K562 (cell line): ENCODE measurements around the gene SLC66A2. TPM values are rescaled to one million over a fixed set of nuclear protein-coding genes. Genes with fewer than 3 reads are reported as not detected.

Experiments
- ATAC-seq: fragments of 200-7000 bp; cut with Tn5 transposase; 3 replicates; pipeline ENCODE4 v1.9.1; 2020; ENCODE audit warnings: moderate library complexity
- BruUV-seq: library from RNA; stranded (reverse); fragments of 400-500 nt; replicated peaks from 2 replicates; lab custom pipeline; 2021; lab: Mats Ljungman, UMichigan
- CTCF ChIA-PET: fragments of 300-600 bp; formaldehyde crosslinking; extraction: SDS; loops from one replicate; lab custom pipeline; 2021; ENCODE audit warnings: low intra/inter-chr PET ratio; lab: Yijun Ruan, JAX
- POLR2A ChIA-PET: fragments of 300-600, 350-650 bp; sonication (Branson Sonifier 250); formaldehyde crosslinking; extraction: SDS; loops from one replicate; lab custom pipeline; 2021; ENCODE audit warnings: antibody characterized with exemption, inconsistent platforms; lab: Yijun Ruan, JAX
- DNase-seq, 4 experiments: peaks; one replicate each; pipeline versions ENCODE4 v3.0.0 to v3.0.0-alpha.2; 2011 to 2018; ENCODE audit warnings: low spot score in 3 of 4, mixed read lengths in 3 of 4; ENCODE audit errors: extremely low read depth in 1 of 4
- FAIRE-seq: peaks from 2 replicates; lab custom pipeline; 2011; peaks lifted over from hg19 to GRCh38; lab: Jason Lieb, UNC
- H2AFZ ChIP-seq: 2 replicates; pipeline ENCODE4 v1.6.0; 2011; ENCODE audit warnings: low read depth, low read length, control low read depth, inconsistent platforms
- H3K27ac ChIP-seq: fragments of 200-600 bp; 3 replicates; pipeline ENCODE4 v1.8.0; 2011; ENCODE audit warnings: low read depth, mild to moderate bottlenecking, control low read depth, inconsistent platforms, low read length, moderate library complexity, mixed read lengths; ENCODE audit errors: extremely low read depth
- H3K27me3 ChIP-seq, 2 experiments: fragments of 300-600 bp in 1 of 2; 2 replicates in 1 of 2; 3 replicates in 1 of 2; pipeline versions ENCODE4 v1.6.0 to v1.8.0; 2011; ENCODE audit warnings: inconsistent platforms in 2 of 2, low read length in 2 of 2, mild to moderate bottlenecking in 1 of 2, mixed read lengths in 1 of 2, moderate library complexity in 1 of 2; ENCODE audit not compliant: control insufficient read depth in 2 of 2, insufficient read depth in 2 of 2
- H3K36me3 ChIP-seq: fragments of 300-600 bp; 3 replicates; pipeline ENCODE4 v1.8.0; 2011; ENCODE audit warnings: mild to moderate bottlenecking, low read length, inconsistent platforms; ENCODE audit not compliant: control insufficient read depth, insufficient read depth
- H3K4me1 ChIP-seq, 2 experiments: fragments of 200-600 bp in 1 of 2; replicated peaks in 1 of 2; 2 replicates in 1 of 2; 3 replicates in 1 of 2; pipeline versions ENCODE4 v1.5.1 to v1.8.0; 2011; ENCODE audit warnings: inconsistent platforms in 2 of 2, low read length in 2 of 2, mild to moderate bottlenecking in 1 of 2, mixed read lengths in 1 of 2, moderate library complexity in 1 of 2; ENCODE audit not compliant: control insufficient read depth in 2 of 2, insufficient read depth in 2 of 2
- H3K4me2 ChIP-seq: 2 replicates; pipeline ENCODE4 v1.6.1; 2011; ENCODE audit warnings: low read length, control low read depth, inconsistent platforms, mixed read lengths; ENCODE audit not compliant: insufficient read depth
- H3K4me3 ChIP-seq: fragments of 200-600 bp; sonication (generic), shearing (Covaris generic); 2 replicates; pipeline ENCODE4 v1.5.1; 2016; ENCODE audit warnings: control low read depth, inconsistent platforms
- H3K79me2 ChIP-seq: fragments of 200-600 bp; 3 replicates; pipeline ENCODE4 v1.8.0; 2011; ENCODE audit warnings: low read length, inconsistent platforms; ENCODE audit not compliant: control insufficient read depth, insufficient read depth
- H3K9ac ChIP-seq, 2 experiments: 2 replicates each; pipeline versions ENCODE4 v1.6.0 to v1.6.1; 2011; ENCODE audit warnings: low read depth in 2 of 2, low read length in 2 of 2, control low read depth in 1 of 2, inconsistent platforms in 1 of 2, mild to moderate bottlenecking in 1 of 2, mixed read lengths in 1 of 2; ENCODE audit not compliant: insufficient read depth in 1 of 2
- H3K9me1 ChIP-seq: one replicate; pipeline ENCODE4 v1.6.0; 2011; ENCODE audit warnings: inconsistent platforms, mild to moderate bottlenecking, low read length, moderate library complexity; ENCODE audit not compliant: control insufficient read depth, insufficient read depth
- H3K9me3 ChIP-seq: replicated peaks from 2 replicates; pipeline ENCODE4 v1.5.1; 2011; ENCODE audit warnings: low read depth, low read length, inconsistent platforms; ENCODE audit not compliant: control insufficient read depth, insufficient read depth
- H4K20me1 ChIP-seq: replicated peaks from 2 replicates; pipeline ENCODE4 v1.6.1; 2011; ENCODE audit warnings: low read length, inconsistent platforms, mixed read lengths; ENCODE audit not compliant: control insufficient read depth, insufficient read depth
- BACH1 ChIP-seq: fragments of 200-800 bp; sonication (Bioruptor generic); IDR thresholded peaks from 2 replicates; pipeline ENCODE4 v1.6.1; 2016; ENCODE audit warnings: missing genetic modification characterization, missing compliant biosample characterization
- BMI1 ChIP-seq: fragments of 150-350 bp; IDR thresholded peaks from 2 replicates; pipeline ENCODE4 v1.6.1; 2014; ENCODE audit warnings: low read length
- FOXJ3 ChIP-seq: sonication (generic); formaldehyde crosslinking; IDR thresholded peaks from 2 replicates; pipeline ENCODE4 v1.4.0; 2020; ENCODE audit warnings: mild to moderate bottlenecking, missing genetic modification reagents
- HNRNPUL1 ChIP-seq: fragments of 200-400 bp; formaldehyde crosslinking; IDR thresholded peaks from 2 replicates; pipeline ENCODE4 v1.6.1; 2017; ENCODE audit warnings: low read length
- HSF4 ChIP-seq: fragments of 250-450 bp; sonication (Bioruptor Pico); IDR thresholded peaks from 2 replicates; pipeline ENCODE4 v2.1.2; 2022; ENCODE audit warnings: mild to moderate bottlenecking, moderate library complexity, borderline replicate concordance
- MBD1 ChIP-seq: fragments of 250-450 bp; sonication (Bioruptor Pico); IDR thresholded peaks from 2 replicates; pipeline ENCODE4 v1.8.0; 2022; ENCODE audit warnings: inconsistent platforms
- PBX2 ChIP-seq, 2 experiments: IDR thresholded peaks in 1 of 2; conservative IDR thresholded peaks in 1 of 2; 2 replicates each; pipeline ENCODE4 v1.6.1; 2016; ENCODE audit warnings: low read depth in 2 of 2, mild to moderate bottlenecking in 1 of 2, missing compliant biosample characterization in 1 of 2, missing genetic modification characterization in 1 of 2, moderate library complexity in 1 of 2
- PHB2 ChIP-seq: fragments of 450-650 bp; IDR thresholded peaks from 2 replicates; pipeline ENCODE4 v1.6.1; 2017; ENCODE audit warnings: low read depth
- PHF20 ChIP-seq: fragments of 450-650 bp; IDR thresholded peaks from 2 replicates; pipeline ENCODE4 v1.6.1; 2018; ENCODE audit not compliant: partially characterized antibody
- POLR2B ChIP-seq: fragments of 450-650 bp; IDR thresholded peaks from 2 replicates; pipeline ENCODE4 v1.6.1; 2018; ENCODE audit warnings: low read depth; ENCODE audit not compliant: partially characterized antibody
- POLR2H ChIP-seq: IDR thresholded peaks from 2 replicates; pipeline ENCODE4 v1.6.1; 2016; ENCODE audit warnings: missing genetic modification characterization, low read depth, mild to moderate bottlenecking, control low read depth, missing compliant biosample characterization, moderate library complexity
- WGBS: fragments of 100-300 bp; shearing (Covaris generic); methylation state at CpG from one replicate; pipeline ENCODE4 v1.1.6; 2016; ENCODE audit warnings: low coverage, mixed read lengths; ENCODE audit not compliant: insufficient coverage; ENCODE audit errors: missing lambda C conversion rate; 5-methylcytosine and 5-hydroxymethylcytosine counted together
- in situ Hi-C: fragments of 300-500 bp; cut with MboI; formaldehyde crosslinking; loops from 4 replicates; pipeline ENCODE4 v1.15.0; 2018; ENCODE audit warnings: inconsistent platforms, mixed read lengths
- intact Hi-C: fragments of 100-400 bp; cut with micrococcal nuclease; formaldehyde crosslinking; loops from 2 replicates; pipeline ENCODE4 v1.14.2; 2022
- polyA plus RNA-seq, 8 experiments: library from polyadenylated mRNA; depleted of rRNA in 4 of 8; stranded (reverse) in 5 of 8; unstranded in 3 of 8; fragments of >200 nt; fragmentation: Nextera tagmentation in 2 of 8; fragmentation: Illumina TruSeq in 1 of 8; extraction: Ambion mirVana in 2 of 8; extraction: Trizol in 1 of 8; gene quantifications; 2 replicates each; pipeline versions ENCODE4 v1.2.1 to v1.2.3, GENCODE V29; 2011 to 2014; ENCODE audit warnings: inconsistent platforms in 1 of 8, missing spikeins in 1 of 8
- total RNA-seq, 7 experiments: library from RNA; depleted of rRNA in 6 of 7; stranded (reverse); fragments of >200 nt in 6 of 7; fragmentation: Illumina TruSeq in 2 of 7; extraction: Trizol in 2 of 7; gene quantifications; 2 replicates each; pipeline versions ENCODE4 v1.2.1 to v1.2.3, GENCODE V29; 2011 to 2021; ENCODE audit warnings: low replicate concordance in 1 of 7

Gene SLC66A2
- total and polyA plus RNA-seq, 9 of the 15 experiments (the other 6 are each of a cell fraction or from before 2014, with no cell fraction given), result 0.25 to 17.5 (median 5.6) TPM

GRCh38 chr18:79940126-79940813 lies 11.2 kb downstream of the SLC66A2 start:
- ATAC-seq (no peak), FAIRE-seq (no peak), DNase-seq (no peak)
- H4K20me1 ChIP-seq, result peaks cover 11% of the 10 kb centered on the region
- intact Hi-C loops, result no loop called here
- H3K9ac ChIP-seq, result no peak overlapping the region
- no peaks in the 10 kb centered on the region for H3K9me1 ChIP-seq
- ChIA-PET CTCF (no interaction called here), POLR2A (no interaction called here)
- TF ChIP-seq BMI1, result no peak
- TF ChIP-seq BACH1, result no peak
- no peak for TF ChIP-seq HNRNPUL1
- TF ChIP-seq HSF4 (CRISPR knock-in tag), result no peak
- no peak for TF ChIP-seq FOXJ3 (CRISPR knock-in tag)
- peaks cover 6 to 32% of the 10 kb centered on the region in 2 experiments; a peak in 4 of 5 replicates for H3K4me1 ChIP-seq
- no TSS peak for BruUV-seq
- in situ Hi-C loops, result no loop called here
- 96% methylated on average over 8 of the region's 18 CpGs for WGBS
- no peaks in the 10 kb centered on the region for H3K79me2 ChIP-seq
- H3K4me3 ChIP-seq, result no peak overlapping the region
- H3K4me2 ChIP-seq, result no peak overlapping the region
- peaks cover 1% of the 10 kb centered on the region; the same call in 1 of the 2 replicates for H3K9me3 ChIP-seq
- no peak overlapping the region for H2AFZ ChIP-seq
- H3K36me3 ChIP-seq, result peaks cover 7% of the 10 kb centered on the region
- no peak overlapping the region for H3K27ac ChIP-seq
- no peaks in the 10 kb centered on the region for H3K27me3 ChIP-seq

- Histone ChIP-seq H3K9ac (no peak overlapping the region), H3K4me3 (no peak overlapping the region), H3K27ac (no peak overlapping the region), H4K20me1 (peaks cover 9% of the 10 kb centered on the region), H3K4me2 (no peak overlapping the region), H3K79me2 (no peaks in the 10 kb centered on the region), H3K27me3 (no peaks in the 10 kb centered on the region), H3K36me3 (peaks cover 7% of the 10 kb centered on the region), H2AFZ (no peak overlapping the region), H3K4me1 (peaks cover 6 to 21% of the 10 kb centered on the region in 2 experiments; a peak in 4 of 5 replicates), H3K9me1 (no peaks in the 10 kb centered on the region), H3K9me3 (peaks cover 1% of the 10 kb centered on the region; the same call in 1 of the 2 replicates)
- ChIA-PET POLR2A (interaction anchor here (0.6 kb wide), 1 partner anchor 835 kb away, joined by 3 read pairs; no protein-coding TSS in a partner anchor), CTCF (no interaction called here)
- TSS peak; percentile 28 for BruUV-seq
- FAIRE-seq (no peak), ATAC-seq (no peak), DNase-seq (no peak)
- in situ Hi-C loops (no loop called here), intact Hi-C loops (no loop called here)
- 69% methylated on average over 4 of the region's 5 CpGs for WGBS
- TF ChIP-seq POLR2B, result no peak
- no peak for TF ChIP-seq PBX2 (CRISPR knock-in tag; IDR thresholded peaks at IDR 0.05; ENCODE audit: low read depth)
- TF ChIP-seq PBX2 (tag; conservative IDR thresholded peaks at IDR 0.05; ENCODE audit: low read depth), result no peak
- TF ChIP-seq POLR2H, result no peak
- TF ChIP-seq PHF20, result no peak
- no peak for TF ChIP-seq MBD1
- TF ChIP-seq PHB2, result no peak
These were observed 12.4 kb downstream of the SLC66A2 start for GRCh38 chr18:79939096-79939495.
